Measurements from ENCODE around the gene IGF2BP2.

The IGF2BP2 gene

GRCh38 chr3:185732782-185733181 lies 92.1 kb downstream of the IGF2BP2 start:
- no peak for DNase-seq

- no peak for DNase-seq
Observed at GRCh38 chr3:185730550-185730949, 94.3 kb downstream of the IGF2BP2 start.

GRCh38 chr3:185729337-185730055 lies 95.3 kb downstream of the IGF2BP2 start:
- DNase-seq: no peak

- DNase-seq: no peak
Observed at GRCh38 chr3:185728630-185729336, 96.1 kb downstream of the IGF2BP2 start.

- no peak for DNase-seq
Observed at GRCh38 chr3:185727873-185728272, 97.0 kb downstream of the IGF2BP2 start.

GRCh38 chr3:185726254-185726967 lies 98.4 kb downstream of the IGF2BP2 start:
- DNase-seq: no peak

GRCh38 chr3:185724761-185725160 lies 100.1 kb downstream of the IGF2BP2 start:
- DNase-seq: no peak

GRCh38 chr3:185724251-185724650 lies 100.6 kb downstream of the IGF2BP2 start:
- no peak for DNase-seq

GRCh38 chr3:185722881-185723280 lies 102.0 kb downstream of the IGF2BP2 start:
- no peak for DNase-seq

GRCh38 chr3:185721970-185722369 lies 102.9 kb downstream of the IGF2BP2 start:
- no peak for DNase-seq

- DNase-seq: no peak
Observed at GRCh38 chr3:185720326-185720725, 104.5 kb downstream of the IGF2BP2 start.

GRCh38 chr3:185718736-185719593 lies 105.9 kb downstream of the IGF2BP2 start:
- no peak for DNase-seq

GRCh38 chr3:185717627-185718402 lies 107.0 kb downstream of the IGF2BP2 start:
- no peak for DNase-seq

GRCh38 chr3:185717121-185717520 lies 107.7 kb downstream of the IGF2BP2 start:
- no peak for DNase-seq

- no peak for DNase-seq
Observed at GRCh38 chr3:185716436-185717108, 108.3 kb downstream of the IGF2BP2 start.

GRCh38 chr3:185715091-185715490 lies 109.8 kb downstream of the IGF2BP2 start:
- no peak for DNase-seq

- DNase-seq: no peak
Observed at GRCh38 chr3:185714085-185714484, 110.8 kb downstream of the IGF2BP2 start.

- no peak for DNase-seq
Observed at GRCh38 chr3:185713015-185713414, 111.8 kb downstream of the IGF2BP2 start.

GRCh38 chr3:185712337-185712736 lies 112.5 kb downstream of the IGF2BP2 start:
- DNase-seq: no peak

- no peak for DNase-seq
Observed at GRCh38 chr3:185711255-185711870, 113.5 kb downstream of the IGF2BP2 start.

All from NCI-H187 (cell line).